Epithelial cell of esophagus (primary cell): ENCODE results near the gene KIF26B.

Experiments used
- DNase-seq: peaks from one replicate; pipeline ENCODE4 v3.0.0; 2010; ENCODE audit warnings: low read depth
- H3K4me3 ChIP-seq: 2 replicates; pipeline ENCODE4 v1.5.1; 2011; ENCODE audit warnings: mild to moderate bottlenecking, low read length, control low read depth
- TF ChIP-seq, protein P1 (sequence below): IDR thresholded peaks from 2 replicates; pipeline ENCODE4 v1.5.1; 2011; ENCODE audit warnings: low read depth, mild to moderate bottlenecking, low read length, control low read depth, inconsistent platforms; ENCODE audit not compliant: insufficient read depth; ENCODE audit errors: missing control alignments

The KIF26B gene

GRCh38 chr1:245682638-245683628 lies 528.1 kb downstream of the KIF26B start:
- DNase-seq, result no peak
- no peak overlapping the region for H3K4me3 ChIP-seq
- TF ChIP-seq, protein P1, sequence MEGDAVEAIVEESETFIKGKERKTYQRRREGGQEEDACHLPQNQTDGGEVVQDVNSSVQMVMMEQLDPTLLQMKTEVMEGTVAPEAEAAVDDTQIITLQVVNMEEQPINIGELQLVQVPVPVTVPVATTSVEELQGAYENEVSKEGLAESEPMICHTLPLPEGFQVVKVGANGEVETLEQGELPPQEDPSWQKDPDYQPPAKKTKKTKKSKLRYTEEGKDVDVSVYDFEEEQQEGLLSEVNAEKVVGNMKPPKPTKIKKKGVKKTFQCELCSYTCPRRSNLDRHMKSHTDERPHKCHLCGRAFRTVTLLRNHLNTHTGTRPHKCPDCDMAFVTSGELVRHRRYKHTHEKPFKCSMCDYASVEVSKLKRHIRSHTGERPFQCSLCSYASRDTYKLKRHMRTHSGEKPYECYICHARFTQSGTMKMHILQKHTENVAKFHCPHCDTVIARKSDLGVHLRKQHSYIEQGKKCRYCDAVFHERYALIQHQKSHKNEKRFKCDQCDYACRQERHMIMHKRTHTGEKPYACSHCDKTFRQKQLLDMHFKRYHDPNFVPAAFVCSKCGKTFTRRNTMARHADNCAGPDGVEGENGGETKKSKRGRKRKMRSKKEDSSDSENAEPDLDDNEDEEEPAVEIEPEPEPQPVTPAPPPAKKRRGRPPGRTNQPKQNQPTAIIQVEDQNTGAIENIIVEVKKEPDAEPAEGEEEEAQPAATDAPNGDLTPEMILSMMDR, result no peak

- DNase-seq, result no peak
- TF ChIP-seq, protein P1, result no peak
- no peak overlapping the region for H3K4me3 ChIP-seq
Observed at GRCh38 chr1:245683676-245684075, 528.9 kb downstream of the KIF26B start.

DNA sequence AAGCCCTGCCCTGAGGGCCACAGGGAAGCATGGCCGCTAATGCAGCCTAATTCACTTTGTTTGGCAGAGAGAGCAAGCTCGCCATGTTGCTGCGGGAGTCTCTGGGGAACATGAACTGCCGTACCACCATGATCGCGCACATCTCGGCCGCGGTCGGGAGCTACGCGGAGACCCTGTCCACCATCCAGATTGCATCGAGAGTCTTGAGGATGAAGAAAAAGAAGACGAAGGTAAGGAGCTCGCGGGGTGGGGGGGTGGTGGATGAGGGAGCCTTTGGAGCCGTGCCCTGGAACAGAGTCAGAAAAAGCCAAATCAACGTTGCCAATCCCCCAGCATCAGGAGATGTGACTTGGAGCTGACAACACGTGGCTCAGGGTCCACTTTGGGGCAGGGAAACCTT lies 529.4 kb downstream of the KIF26B start:
- no peak for DNase-seq
- TF ChIP-seq, protein P1, result no peak
- no peak overlapping the region for H3K4me3 ChIP-seq

DNA sequence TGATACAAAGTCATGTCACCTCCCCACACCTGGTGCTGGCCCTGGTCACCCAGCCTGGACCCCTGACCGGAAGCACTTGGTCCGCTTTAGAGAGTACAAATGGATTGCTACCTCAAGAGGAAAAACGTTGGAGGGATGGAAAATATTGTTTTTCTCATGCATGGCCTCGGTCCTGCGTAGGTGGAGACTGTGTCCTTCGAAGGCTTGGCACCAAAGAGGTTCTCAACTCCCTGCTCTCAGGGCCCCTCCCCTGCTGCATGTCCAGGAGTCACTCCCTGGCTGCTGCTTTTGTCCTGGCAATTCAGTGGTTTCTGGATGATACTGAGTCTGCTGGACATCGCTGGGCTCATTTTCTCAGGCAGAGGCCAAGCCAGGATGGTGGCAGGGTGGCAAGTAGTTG lies 529.8 kb downstream of the KIF26B start:
- no peak overlapping the region for H3K4me3 ChIP-seq
- TF ChIP-seq, protein P1, result no peak
- no peak for DNase-seq

- DNase-seq, result no peak
- no peak overlapping the region for H3K4me3 ChIP-seq
- TF ChIP-seq, protein P1, result no peak
Observed at GRCh38 chr1:245685111-245685810, 530.5 kb downstream of the KIF26B start.

DNA sequence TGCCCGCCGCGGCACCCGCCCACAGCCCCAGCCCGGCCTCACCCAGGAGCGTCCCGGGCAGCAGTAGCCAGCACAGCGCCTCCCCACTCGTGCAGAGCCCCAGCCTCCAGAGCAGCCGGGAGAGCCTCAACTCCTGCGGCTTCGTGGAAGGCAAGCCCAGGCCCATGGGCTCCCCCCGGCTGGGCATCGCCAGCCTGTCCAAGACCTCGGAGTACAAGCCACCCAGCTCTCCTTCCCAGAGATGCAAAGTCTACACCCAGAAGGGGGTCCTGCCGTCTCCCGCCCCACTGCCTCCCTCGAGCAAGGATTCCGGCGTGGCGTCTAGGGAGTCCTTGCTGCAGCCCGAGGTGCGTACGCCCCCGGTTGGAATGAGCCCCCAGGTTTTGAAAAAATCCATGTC lies 531.2 kb downstream of the KIF26B start:
- TF ChIP-seq, protein P1, result no peak
- no peak overlapping the region for H3K4me3 ChIP-seq

More for the DNA sequence above, 531.2 kb downstream of the KIF26B start:
- DNase-seq, result no peak
